NCI-H2196 treated with DMSO at 0.1 percent for 48 hours (cell line): ENCODE measurements around the gene GTF3C2.
A peak's percentile ranks its signal among the peaks of the same experiment; 100 is the strongest.
"Not testable (repeated sequence)": the region's sequence is repeated elsewhere in the genome, so short reads cannot be mapped to it uniquely, and the experiment has no call there.

ENCODE experiments used
- DNase-seq: peaks from one replicate; lab custom pipeline; 2025; ENCODE audit not compliant: unreplicated experiment; lab: John Stamatoyannopoulos, UW

GTF3C2 gene

DNA sequence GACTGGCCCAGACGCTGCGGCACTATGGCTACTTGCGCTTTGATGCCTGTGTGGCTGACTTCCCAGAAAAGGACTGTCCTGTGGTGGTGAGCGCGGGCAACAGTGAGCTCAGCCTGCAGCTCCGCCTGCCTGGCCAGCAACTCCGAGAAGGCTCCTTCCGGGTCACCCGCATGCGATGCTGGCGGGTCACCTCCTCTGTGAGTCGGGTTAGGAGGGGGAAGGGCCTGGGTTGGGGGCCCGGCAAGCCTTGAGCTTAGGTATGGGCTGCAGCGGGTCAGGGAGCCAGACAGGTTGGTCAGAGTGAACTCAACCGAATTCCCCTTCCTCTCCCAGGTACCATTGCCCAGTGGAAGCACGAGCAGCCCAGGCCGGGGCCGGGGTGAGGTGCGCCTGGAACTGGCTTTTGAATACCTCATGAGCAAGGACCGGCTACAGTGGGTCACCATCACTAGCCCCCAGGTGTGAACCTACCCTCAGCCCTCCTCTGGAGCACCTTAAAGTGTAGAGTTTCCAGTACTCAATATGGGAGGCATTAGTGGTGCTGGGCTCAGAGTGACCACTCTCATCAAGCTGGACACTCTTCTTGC is 19.0 kb upstream of the GTF3C2 start:
- no peak for DNase-seq

DNA sequence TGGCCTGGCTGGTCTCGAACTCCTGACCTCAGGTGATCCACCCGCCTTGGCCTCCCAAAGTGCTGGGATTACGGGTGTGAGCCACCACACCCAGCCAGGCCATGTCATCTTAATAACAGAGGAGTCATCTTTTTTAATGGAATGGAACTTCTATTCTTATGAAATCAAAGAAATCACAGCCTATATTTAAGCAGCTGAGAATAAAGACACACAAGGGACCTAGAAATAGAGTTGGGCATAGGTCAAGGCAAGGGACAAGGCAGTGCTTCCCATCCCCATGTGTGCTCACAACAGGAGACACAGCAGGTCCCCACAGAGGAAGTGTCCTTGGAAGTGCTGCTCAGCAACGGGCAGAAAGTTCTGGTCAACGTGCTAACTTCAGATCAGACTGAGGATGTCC is 17.0 kb upstream of the GTF3C2 start:
- no peak for DNase-seq

DNA sequence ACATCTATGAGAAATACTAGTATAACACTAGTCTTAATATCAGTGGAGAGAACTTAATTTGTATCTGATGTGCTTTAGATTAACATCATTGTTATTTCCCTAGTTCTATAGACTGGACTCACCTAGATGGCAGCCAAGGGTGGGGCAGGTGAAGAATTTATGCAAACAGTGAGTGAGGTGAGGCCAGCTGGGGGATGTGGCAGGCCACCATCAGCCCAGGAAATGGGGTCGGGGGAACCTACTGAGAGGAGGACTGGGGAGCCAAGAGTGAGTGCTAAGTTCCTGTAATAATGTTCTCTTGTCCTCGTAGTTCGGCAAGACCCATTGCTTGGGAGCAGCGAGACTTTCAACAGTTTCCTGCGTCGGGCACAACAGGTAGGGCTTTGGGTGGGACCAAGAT is 16.4 kb upstream of the GTF3C2 start:
- DNase-seq = no peak

DNA sequence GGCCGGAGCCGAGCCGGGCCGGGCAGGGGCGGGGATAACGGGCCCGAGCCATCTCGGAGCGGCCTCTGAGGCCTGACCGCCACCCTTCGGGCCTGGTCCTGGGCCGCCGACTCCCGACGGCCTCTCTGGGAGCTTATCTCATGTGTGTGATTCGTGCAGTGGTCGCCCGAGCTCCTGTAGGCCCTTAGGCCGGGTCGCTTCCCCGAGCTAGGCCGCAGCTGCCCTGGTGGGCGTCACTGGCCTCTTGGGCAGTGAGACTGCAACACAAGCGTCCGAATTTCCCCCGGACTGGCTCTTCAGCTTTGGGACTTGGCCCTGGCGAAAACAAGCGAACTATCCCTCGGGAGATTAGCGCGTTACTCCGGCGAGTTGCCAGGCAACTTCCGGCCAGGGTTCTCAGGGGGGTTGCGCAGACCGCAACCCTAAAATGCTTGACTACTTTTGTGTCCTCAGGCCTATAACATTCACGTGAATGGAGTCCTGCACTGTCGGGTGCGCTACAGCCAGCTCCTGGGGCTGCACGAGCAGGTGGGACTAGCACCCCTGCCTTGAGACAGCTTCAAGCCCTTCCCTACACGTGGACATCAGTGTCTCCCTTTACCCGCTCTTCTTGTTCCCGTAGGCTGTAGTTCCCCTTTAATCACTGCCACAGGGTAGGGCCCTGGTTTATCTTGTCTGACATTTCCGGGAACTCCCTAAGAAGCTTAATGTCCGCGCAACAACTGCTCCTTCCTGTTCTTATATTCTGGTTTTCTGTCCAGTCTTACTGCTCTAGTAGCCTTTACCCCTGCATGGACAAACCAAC is 14.5 kb upstream of the GTF3C2 start:
- no peak for DNase-seq

DNA sequence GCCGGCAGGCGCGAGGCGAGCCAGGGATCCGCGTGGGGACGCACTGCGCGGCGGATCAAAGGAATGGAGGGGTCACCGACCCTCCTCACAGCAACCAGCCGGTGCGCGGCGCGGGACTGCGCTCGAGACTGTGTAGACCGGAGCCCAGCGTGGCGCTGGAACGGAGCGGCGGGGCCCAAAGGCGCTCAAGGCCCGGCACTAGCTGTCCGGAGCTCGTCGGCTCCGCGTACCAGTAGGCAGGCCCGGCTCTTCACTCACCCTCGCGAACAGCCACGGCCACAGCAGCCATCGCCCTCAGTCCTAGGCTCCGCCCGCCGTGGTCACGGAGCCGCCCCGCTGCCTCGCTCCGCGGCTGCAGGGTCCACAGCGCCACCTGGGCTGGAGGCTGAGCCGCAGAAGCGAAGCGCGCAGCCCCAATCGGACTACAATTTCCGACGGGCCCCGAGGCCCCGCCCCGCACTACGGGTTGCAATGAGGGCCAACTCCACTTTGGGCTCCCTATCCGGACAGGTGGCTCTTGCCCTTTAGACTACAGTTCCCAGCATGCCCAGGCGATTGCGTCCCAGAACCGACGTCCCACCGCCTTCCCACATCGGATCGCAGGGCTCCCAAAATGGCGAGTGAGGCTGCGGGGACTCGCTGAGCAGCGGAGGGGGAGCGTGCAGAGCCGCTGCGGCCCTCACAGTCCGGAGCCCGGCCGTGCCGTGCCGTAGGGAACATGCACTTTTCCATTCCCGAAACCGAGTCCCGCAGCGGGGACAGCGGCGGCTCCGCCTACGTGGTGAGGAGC is 13.7 kb upstream of the GTF3C2 start, which contains the start of the genes EIF2B4 and SNX17:
EIF2B4 (minus strand) TSS at position 313 of the 790 bp plus-strand sequence; CDS start at position 289, 24 bp downstream.
SNX17 (plus strand) TSS at position 591 of the 790 bp plus-strand sequence; CDS start at position 719, 128 bp downstream.
- DNase-seq = peak; percentile 95

DNA sequence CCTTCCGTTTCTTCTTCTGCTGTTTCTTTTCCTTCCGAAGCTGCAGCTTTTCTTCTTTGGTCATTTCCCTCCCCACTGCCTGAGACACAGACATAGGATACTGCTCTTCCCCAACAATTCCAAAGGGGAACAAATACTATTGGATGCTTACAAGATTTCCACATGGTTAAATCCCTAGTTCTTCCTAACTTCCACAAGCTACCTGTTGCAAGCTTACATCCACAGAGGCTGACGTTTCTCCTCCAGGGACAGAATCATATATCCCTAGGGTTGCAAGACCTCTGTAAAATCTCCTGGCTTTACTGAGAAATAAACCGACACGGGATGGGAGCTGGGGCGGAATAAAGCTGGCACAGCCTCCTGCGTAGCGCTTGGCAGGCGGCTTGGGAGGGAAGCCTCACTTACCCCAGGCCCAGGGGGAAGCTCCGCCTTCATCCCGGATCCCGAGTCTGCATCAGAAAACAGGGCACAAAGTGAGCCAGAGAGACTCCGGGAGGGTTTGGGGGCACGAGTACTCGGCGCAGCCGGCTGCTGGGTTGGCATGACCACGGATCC is 13.0 kb upstream of the GTF3C2 start:
- DNase-seq = no peak

DNA sequence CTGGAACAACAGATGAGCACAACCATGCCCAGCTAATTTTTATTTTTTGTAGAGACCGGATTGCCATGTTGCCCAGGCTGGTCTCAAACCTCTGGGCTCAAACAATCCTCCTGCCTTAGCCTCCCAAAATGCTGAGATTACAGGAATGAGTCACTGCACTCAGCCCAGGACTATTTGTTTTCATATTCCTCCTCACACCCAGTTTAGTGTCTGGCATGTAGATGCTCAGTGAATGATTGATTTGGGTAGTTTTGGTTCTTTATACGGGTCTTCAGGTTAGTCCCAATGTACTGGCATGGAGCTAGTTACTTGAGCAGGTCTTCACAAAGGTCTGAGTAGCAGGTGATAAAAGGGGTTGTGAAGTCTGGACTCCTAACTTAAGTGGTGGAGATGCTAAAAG is 7.4 kb upstream of the GTF3C2 start:
- no peak for DNase-seq

DNA sequence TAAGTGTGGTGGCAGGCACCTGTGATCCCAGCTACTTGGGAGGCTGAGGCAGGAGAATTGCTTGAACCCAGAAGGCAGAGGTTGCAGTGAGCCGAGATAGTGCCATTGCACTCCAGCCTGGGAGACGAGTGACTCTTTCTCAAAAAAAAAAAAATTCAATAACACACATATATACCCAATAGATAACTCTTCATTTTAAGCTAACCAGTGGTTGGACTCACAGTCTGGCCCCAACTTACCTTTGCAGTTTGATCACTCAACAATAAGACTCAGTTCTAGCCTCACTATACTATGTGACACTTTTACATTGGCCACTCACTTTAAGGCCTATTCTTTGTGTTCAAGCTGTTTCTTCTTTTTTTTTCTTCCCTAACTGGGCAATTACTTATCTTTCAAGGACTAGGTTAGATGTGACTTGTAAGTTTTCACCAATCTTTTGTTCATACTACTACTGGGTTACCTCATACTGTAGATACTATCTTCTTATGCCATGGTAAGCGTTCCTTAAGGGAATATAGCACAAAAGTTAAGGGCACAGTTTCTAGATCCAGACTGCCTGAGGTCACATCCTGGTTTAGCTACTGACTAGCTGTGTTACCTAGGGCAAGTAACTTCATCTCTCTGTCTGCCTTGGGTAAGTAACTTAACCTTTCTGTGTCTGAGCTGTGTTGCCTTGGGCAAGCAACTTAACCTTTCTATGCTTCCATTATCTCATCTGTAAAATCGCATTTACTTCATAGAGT is 6.3 kb upstream of the GTF3C2 start:
- DNase-seq = no peak

DNA sequence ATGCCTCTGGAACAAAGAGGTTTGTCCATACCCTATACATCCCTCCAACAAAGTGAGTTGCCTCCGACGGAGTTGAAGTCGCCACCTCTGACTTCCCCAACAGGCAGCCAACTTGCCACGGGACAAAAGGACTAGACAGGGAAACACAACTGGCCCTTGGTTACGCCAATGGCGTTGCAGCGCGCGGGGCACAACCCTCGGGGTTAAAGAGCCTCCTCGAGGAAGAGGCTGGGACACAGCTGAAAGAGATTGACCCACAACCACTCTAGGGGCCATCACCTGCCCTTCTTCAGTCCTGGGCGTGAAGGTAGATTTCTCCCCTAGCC is 545 bp downstream of the GTF3C2 start:
- peak; percentile 48 for DNase-seq

DNA sequence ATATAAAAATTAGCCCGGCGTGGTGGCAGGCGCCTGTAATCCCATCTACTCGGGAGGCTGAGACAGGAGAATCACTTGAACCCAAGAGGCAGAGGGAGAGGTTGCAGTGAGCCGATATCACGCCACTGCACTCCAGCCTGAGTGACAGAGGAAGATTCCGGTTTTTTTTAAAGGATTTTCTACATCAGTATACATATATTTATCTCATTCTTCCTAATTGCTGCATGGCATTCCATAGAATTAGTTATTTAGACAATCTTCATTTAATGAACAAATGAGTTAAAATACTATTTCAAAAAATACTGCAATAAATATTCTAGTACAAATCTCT is 2.0 kb downstream of the GTF3C2 start:
- no peak for DNase-seq

DNA sequence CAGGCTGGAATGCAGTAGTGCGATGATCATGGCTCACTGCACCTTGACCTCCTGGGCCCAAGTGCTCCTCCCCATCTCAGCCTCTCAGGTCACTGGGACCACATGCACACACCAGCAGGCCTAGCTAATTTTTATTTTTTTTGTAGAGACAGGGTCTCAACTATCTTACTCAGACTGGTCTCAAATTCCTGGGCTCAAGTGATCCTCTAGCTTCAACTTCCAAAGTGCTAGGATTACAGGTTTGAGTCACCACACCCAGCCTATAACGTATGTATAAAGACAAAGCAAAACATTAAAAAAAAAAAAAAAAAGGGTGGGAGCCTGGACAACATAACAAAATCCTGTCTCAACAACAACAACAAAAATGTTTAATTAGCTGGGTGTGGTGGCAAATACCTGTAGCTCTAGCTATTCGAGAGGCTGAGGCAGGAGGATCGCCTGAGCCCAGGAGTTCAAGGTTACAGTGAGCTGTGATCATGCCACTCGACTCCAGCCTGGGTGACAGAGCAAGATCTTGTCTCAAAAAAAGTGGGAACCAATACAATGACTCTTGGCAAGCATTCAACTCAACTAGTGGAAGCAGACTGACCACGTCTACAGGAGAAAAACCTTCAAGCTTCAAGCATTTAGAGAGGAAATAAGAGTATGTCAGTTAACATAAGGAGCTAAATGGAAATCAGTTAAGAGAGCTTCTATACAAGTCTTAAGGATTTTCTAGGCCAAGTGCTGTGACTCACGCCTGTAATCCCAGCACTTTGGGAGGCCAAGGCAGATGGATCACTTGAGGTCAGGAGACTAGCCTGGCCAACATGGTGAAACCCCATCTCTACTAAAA is 2.6 kb downstream of the GTF3C2 start:
- DNase-seq = no peak

DNA sequence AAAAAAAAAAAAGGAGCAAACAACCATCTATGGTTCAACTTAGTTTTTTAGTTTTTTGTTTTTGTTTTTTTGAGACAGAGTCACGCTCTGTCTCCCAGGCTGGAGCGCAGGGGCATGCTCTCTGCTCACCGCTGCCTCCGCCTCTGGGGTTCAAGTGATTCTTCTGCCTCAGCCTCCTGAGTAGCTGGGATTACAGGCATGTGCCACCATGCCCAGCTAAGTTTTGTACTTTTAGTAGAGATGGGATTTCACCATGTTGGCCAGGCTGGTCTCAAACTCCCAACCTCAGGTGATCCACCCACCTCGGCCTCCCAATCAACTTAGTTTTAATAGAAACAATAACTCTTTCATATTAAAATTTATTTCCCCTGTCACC is 3.2 kb downstream of the GTF3C2 start:
- DNase-seq = not testable (repeated sequence)

DNA sequence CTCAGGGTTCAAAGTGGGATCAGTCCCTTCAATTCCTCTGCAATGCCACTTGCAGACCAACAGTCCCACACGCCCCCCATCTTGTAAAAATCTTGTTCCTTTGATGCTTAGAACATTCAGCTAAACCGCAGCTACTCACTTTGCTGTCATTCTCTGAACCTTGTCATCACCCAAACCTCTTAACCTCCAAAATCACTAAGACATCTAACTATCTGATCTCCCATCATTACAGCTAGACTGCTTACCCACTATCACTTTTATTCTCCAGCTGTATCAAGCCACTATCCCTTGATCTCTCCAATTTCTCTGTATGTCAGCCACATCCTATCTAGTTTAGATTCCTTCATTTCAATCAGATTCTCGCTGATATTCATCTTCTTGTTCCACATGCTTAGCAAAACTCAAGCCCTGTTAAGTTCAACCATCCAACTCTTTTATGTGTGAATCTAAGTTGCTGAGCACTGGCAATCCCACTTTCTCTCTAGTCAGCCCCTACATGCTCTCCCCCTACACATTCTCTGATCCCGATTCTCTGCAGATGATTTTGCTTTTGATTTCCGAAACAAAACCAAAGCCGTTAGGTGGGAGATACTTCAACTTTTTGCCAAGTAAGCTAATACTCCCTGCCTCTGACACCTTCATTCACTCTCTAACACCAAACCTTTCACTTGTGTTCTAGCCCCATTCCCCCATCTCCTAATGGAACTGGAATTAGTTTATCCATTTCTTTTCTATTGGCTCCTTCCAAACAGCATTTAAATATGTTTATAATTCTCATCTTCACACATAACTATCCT is 4.6 kb downstream of the GTF3C2 start:
- DNase-seq = no peak

DNA sequence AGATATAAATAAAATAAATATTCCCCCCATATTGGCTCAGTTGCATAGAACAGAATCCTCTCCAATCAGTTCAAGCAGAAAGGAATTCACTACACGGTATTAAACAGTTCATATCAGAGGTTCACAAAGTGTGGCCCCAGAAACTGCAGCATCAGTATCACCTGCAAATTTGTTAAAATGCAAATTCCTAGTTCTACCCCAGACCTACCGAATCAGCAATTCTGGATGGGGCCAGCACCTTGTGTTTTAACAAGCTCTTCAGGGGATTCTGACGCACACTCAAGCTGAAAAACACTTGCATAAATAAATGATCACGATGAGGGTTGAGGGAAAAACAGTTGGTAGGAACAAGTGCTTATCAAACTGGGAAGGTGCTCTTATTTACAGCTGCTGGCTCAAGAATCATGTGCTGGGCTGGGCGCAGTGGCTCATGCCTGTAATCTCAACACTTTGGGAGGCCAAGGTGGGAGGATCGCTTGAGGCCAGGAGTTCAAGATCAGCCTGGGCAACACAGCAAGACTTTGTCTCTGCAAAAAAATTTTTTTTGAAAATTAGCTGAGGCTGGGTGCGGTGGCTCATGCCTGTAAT is 6.4 kb downstream of the GTF3C2 start:
- no peak for DNase-seq

DNA sequence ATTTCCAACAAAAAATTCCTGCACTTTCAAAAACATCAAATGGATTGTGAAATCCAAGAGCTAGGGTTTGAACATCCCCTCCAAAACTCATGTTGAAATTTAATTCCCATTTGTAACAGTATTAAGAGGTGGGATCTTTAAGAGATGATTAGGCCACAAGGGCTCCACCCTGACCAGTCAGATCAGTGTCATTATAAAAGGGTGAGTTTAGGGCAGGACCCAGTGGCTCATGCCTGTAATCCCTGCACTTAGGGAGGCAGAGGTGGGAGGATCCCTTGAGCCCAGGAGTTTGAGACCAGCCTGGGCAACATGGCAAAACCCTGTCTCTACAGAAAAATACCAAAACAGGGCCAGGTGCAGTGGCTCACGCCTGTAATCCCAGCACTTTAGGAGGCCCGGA is 8.9 kb downstream of the GTF3C2 start:
- DNase-seq = no peak

DNA sequence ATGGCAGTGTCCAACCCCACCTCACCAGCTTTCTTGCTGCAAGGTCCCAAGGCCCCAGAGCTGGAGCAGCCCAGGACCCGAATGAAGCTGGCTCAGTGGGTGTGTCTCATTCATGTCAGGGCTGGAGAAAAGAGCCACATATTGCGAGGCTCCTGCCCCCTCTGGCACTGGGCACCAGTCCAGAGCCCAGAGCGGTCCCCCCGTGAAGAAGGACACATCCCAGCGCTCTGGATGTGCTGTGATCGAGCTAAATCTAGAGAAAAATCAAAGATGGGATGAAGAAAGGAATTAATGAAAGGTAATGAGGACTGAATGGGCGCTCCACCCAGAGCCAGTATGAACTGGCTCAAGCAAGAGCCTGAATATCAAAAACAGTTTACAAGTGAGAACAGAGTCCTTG is 20.4 kb downstream of the GTF3C2 start:
- DNase-seq = no peak

DNA sequence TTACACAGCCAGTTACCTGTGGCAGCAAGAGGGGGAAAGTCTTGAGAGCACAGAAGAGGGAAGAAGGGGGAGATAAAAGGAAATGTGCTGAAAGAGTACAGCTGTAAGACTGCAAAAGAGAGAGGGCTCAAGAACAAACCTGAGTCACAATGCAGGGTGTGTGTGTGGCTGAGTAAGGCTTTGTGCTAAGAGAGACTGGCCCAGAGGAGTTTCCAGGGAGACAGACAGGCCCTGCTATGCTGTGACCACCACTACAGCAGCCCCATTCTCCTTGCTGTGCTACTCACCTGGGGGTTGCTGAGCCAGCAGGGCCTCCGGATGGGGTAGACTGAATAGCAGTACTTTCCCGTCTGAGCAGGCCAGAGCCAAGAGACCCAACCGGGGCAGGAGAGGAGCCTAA is 21.3 kb downstream of the GTF3C2 start:
- DNase-seq = no peak

DNA sequence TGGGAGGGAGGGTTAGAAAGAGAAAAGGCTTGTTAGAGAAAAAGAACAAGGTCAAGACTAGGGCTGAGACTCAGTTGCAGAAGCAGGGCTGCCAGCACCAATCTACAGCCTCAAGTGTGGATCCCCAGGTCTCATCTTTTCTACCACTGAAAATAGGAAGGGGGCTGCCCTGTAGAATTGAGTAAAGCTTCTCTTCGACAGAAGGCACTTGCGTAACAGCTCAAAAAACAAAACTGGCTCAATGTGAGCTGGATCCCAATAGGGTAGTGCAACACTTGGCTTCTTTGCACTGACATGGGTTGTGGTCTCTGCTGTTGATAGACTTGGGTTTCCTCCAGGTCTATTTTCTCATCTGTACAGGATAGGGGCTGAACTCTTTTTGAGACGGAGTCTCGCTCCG is 31.8 kb downstream of the GTF3C2 start:
- DNase-seq = no peak
